Stimulated activated naive CD4-positive, alpha-beta T cell treated with Interleukin-2 at 50 U/mL for 16 hours (primary cell): Measurements from ENCODE around the gene CDKAL1.
"Not testable (repeated sequence)": the region's sequence is repeated elsewhere in the genome, so short reads cannot be mapped to it uniquely, and the experiment has no call there.

Source experiments
- DNase-seq: peaks from one replicate; lab custom pipeline; 2025; lab: John Stamatoyannopoulos, UW

CDKAL1 gene

DNA sequence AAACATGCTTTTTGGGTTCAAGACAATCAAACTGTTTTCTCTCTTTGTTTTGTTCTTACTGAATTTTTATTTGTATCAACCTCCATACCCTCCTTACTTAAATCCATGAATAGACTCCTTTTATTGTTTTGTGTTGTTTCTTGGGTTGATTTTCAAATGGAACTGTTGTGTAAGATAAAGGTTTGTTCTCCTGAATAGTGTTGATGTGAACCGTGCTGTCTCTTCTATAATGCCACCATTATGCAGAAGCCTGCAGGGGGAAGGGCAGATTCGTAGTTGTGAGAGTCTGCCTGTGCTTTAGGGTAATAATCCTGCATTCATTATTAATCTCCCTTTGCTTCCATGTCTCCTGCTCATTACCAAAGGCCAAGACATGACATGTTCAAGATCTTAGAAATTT lies 105.9 kb downstream of the CDKAL1 start:
- DNase-seq = no peak

DNA sequence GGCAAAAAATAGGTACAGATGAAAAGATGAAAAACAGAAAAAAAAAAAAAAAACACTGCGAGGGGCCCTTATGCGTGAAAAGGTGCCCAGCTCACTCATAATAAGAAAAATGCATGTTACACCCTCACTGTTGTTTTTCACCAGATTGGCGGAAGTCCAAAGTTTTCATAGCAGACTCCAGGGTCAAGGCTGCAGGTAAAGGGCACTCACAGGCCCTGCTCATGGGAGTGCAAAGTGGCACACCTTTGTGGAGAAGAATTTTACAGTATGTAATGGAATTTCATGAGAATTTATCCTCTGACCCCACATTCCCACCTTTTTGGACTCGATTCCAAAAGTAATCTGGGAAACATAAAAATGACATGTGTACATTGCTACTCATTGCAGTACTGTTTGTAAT lies 108.2 kb downstream of the CDKAL1 start:
- DNase-seq = no peak

DNA sequence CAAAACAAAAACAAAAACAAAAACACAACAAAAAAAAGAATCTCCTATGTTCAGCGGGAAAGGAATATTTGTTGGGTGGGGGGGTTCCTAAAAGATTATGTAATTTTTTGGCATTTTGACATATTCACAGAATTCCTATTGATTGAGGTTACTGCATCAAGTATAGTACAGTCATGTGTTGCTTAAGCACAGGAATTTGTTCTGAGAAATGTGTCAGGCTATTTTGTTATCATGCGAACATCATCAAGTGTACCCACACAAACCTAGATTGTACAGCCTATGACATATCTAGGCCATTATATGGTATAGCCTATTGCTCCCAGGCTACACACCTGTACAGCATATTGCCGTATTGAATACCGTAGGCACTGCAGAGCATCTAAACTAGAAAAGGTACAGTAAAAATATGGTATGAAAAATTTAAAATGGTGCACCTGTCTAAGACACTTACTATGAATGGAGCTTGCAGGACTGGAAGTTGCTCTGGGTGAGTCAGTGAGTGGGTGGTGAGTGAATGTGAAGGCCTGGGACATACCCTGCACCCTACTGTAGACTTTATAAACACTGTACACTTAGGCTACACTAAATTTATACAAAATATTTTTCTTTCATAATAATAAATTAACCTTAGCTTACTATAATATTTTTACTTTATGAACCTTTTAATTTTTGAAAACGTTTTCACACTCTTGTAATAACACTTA lies 110.6 kb downstream of the CDKAL1 start:
- no peak for DNase-seq

DNA sequence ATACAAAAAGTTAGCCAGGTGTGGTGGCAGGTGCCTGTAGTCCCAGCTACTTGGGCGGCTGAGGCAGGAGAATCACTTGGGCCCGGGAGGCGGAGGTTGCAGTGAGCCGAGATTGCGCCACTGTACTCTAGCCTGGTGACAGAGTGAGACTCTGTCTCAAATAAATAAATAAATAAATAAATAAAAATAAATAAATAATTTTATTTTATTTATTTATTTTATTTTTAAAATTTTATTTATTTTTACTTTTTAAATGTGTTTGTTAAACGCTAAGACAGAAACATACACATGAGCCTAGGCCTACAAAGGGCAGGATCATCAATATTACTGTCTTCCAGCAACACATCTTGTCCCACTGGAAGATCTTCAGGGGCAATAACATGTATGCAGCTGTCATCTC lies 111.3 kb downstream of the CDKAL1 start:
- DNase-seq = not testable (repeated sequence)

DNA sequence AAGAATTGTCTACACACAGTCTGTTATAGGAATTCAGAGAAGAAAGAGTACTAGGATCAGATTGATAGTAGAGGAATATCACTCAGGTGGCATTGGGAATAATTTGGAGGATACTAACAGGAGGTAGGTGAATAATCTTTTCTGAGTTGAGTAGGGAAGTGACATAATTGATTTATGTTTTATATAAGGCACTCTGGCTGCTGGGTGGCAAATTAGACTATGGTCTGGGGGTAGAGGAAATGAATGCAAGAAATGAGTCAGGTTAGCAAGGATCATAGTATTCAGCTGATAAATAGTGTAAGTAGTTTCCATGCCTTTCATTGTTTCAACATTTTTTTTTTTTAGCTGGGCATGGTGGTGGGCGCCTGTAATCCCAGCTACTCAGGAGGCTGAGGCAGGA lies 113.3 kb downstream of the CDKAL1 start:
- DNase-seq = no peak

DNA sequence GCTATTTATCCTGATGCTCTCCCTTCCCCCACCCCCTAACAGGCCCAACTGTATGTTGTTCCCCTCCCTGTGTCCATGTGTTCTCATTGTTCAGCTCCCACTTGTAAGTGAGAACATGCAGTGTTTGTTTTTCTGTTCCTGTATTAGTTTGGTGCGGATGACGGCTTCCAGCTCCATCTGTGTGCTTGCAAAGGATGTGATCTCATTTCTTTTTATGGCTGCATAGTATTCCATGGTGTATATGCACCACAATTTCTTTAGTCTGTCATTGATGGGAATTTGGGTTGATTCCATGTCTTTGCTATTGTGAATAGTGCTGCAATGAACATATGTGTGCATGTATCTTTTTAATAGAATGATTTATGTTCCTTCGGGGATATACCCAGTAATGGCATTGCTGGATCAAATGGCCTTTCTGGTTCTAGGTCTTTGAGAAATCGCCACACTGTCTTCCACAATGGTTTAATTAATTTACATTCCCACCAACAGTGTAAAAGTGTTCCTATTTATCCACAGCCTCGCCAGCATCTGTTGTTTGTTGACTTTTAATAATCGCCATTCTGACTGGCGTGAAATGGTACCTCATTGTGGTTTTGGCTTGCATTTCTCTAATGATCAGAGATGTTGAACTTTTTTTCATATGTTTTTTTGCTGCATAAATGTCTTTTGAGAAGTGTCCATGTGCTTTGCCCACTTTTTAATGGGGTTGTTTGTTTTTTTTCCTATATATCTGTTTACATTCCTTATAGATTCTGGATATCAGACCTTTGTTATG lies 115.6 kb downstream of the CDKAL1 start:
- not testable (repeated sequence) for DNase-seq

DNA sequence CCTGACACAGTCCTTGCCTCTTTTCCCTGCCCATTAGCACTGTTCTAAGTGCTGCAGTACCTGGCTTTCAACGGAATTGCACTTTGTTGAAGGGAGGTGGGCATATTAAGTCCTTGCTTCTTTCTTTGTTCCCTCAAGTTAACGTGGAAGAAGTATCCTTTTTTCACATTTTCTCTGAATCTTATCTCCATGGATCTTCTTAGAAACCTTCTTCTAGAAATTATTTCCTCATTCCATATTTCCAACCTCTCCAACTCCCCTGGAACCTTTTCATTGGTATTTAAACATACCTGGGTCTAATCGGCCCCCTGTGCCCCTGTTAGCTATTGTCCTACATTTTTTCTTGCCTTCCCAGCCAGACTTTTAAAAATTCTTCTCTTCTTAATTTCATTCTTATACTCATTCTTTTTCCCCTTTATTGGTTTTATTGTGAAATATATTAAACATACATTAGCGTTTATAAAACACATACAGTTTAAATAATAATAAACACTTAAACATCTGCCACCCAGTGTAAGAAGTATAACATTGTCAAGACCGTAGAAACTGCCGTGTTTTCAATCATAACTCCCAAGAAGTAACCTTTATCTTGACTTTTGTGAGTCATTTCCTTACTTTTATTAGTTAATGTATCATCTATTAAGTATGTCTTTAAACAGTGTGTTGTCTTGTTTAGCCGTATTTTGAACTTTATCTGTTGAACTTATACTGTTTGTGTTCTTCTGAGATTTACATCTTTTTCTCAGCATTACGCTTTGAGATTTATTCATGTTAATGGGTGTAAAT lies 118.2 kb downstream of the CDKAL1 start:
- no peak for DNase-seq

DNA sequence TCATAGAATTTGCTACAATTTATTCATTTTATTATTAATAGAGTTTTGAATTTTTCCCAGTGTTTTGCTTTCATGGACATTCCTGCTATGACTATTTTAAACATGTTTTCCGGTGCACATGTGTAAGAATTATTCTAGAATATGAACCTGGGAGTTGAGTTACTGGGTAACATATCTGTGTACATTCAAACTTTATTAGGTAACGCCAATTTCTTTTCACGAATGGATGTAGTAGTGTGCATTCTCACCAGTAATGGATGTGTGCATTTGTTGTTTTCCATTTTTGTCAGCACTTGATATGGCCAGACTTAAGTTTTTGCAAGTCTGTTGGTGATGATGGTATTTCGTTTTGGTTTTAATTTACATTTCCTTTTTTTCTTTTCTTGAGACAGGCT lies 118.8 kb downstream of the CDKAL1 start:
- DNase-seq = no peak

DNA sequence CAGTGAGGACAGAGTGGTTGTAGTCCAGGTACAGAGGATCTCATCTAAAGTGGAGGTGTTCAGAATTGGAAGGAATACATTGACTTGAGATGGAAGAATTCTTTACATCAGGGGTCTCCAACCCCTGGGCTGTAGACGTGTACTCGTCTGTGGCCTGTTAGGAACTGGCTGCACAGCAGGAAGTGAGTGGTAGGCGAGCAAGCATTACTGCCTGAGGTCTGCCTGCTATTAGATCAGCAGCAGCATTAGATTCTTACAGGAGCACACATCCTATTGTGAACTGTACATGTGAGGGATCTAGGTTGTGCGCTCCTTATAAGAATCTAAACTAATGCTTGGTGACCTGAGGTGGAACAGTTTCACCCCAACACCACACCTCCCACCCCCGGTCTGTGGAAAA lies 121.1 kb downstream of the CDKAL1 start:
- DNase-seq = no peak

DNA sequence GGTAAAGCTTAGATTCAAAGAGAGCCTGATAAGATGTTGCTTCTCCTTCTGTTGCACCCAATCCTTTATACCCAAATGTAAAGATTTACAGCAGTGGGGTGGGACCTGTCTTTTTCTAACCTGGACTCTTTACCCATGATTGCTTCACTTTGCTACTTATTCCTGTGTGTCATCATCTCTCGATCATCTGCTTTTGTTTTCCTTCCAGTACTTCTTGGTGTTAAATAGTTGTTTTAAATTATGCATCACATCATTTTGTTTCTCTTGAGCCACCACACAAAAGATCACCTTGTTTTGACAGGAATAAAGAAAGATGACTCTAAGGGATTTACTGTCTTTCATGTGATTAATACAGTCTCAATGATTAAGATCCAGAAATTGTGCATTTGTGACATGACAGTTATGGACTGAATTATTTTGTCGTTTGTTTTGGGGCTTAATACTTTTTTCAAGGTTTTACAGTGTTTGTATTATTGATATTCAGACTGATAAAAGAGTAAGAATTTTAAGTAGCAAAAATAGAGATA lies 123.1 kb downstream of the CDKAL1 start:
- DNase-seq = no peak

DNA sequence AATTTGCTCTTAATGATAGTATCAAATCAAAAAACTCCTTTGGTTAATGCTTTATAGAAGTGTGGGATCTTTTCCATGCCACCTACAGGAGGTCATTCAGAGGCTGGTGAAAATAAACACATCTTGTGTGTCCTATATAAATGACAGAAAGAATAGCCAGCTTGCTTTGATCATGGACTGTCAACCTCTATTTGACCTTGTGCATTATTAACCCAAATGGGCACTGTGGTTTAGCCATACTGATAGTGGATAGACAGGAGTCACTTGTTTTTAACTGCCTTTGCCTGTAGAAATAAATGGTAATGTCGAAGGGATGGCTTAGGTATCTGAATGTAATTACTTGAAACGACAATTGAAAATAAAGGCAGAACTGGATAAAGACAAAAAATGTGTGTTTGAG lies 123.8 kb downstream of the CDKAL1 start:
- no peak for DNase-seq

DNA sequence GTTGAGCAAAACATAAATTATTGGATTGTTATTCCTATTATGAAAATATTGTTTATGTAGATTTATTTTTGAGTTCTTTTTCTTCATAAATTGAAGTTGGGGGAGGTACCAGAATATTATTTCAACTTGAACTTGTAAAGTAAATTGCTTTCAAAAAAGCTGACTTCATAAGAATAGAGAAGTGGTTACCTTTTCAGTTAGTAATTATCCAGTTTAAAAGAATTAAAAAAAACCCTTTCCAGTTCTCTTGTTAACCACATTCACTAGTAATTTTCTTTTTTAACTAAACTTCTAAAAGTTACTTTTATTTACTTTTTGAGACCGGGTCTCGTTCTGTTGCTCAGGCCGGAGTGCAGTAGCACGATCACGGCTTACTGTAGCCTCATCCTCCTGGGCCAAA lies 124.3 kb downstream of the CDKAL1 start:
- no peak for DNase-seq

DNA sequence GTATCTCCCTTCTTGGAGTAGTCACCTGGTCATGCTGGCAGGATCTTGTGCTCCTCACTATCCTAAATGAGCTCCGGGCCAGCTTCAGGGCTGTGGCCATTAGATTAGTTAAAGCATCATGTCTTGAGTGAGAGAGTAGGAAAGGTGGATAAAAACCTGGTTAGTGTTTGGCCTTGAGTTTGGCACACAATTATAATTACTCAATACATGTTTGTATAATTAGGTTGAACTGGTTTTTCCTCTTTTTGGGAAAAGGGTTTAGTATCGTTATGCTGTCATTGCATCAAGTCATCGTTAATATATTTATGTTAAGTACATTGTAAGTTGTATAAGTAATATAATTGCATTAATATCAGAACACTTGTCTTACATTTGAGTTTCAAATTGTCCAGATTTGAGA lies 126.3 kb downstream of the CDKAL1 start:
- DNase-seq = no peak

DNA sequence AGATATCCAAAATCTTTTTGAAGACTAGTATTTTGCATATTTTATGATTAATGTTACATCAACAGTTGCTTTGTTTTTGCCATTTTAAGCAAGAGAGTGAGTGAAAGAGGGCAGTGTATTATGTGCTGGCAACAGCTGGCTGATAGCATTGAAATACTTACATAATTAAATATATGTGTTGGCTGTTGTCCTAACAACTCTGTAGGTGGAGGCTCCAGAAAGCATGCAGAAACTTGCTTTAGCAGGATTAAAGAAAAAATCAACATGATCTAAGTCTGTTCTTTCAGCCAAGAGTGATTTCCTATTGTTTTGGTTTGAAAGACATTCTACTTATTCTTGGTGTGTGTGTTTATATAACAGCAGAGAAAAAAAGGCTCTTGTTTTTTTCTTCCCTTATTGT lies 127.5 kb downstream of the CDKAL1 start:
- DNase-seq = no peak

DNA sequence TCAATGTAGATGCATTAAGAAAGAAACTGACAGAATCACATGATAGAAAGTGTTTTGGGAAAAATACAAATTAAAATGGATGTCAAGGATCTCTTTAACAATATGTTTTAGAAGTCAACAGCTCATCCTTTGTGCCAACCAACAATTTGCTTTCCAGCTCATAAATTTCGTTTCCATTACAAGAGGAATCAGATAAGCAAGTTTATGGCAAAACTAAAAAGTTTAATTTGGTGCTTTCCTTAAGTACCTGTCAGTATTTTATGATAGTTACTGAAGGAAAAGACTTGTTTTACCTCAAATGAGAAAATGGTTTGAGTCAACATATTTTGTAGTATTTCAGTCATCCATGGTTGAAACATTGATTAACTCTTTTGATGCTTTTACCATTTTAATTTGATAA lies 130.0 kb downstream of the CDKAL1 start:
- no peak for DNase-seq

DNA sequence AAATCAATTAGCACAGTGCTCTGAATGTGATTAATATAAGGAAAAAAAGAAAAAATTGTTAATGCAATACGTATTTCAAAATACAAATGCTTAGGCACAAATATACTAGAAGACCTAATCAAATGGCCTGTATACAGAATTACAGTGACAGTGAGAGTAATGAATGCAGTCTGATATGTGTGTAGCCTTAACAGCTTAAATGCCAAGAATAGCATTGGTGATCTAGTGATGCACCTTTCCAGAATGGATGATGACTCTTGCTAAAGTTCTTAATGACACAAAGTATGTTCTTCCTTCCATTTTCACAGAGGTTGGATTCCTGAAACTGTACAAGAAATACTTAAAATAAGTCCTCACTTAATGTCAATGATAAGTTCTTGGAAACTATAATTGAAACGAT lies 131.0 kb downstream of the CDKAL1 start:
- no peak for DNase-seq

DNA sequence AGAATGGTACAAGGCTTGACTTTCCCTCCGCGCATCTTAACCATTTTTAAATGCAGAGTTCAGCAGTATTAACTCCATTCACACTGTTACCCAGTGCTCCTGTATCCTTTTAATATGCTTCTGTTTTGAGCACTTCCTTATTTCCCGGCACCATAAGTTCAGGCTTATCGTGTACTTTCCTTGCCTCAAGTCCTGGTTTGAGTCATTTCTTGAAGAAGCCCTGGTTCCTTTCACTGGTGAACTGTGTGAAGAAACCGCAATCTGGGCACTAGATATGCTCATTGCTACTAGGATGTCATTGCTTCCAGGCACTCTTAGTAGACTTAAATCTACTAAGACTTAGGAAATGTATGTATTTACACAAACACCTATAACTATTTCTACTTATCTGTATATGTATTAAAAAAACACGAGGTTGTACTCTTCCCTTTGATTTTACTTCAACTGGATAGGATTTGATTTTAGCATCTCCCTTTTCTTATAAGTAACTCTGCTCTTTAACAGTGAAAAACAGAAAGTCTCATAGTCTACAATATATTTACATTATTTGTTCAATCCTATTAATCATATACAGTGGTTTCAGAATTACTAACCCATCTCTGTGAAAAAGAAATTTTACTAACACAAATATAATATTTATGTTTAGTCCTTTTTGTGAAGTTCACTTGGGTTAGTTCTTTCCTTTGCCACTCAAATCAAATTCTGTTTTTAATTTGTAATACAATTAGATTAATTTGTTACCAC lies 135.5 kb downstream of the CDKAL1 start:
- no peak for DNase-seq

DNA sequence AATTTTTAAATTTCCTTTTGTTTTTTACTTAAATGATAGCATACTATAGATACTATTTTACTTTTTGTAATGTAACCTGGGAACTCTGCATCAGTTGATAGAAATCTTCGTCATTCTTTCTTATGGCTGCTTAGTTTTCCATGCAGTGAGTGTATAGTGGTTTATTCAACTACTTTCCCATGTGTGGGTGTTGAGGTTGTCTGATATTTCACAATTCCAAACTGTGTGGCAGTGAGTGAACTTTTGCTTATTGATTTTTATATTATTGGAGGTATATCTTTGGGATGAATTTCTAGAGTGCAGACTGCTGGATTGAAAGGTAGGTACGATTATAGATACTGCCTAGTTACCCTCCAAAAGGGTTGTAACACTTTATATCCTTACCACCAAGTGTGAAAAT lies 136.5 kb downstream of the CDKAL1 start:
- no peak for DNase-seq

DNA sequence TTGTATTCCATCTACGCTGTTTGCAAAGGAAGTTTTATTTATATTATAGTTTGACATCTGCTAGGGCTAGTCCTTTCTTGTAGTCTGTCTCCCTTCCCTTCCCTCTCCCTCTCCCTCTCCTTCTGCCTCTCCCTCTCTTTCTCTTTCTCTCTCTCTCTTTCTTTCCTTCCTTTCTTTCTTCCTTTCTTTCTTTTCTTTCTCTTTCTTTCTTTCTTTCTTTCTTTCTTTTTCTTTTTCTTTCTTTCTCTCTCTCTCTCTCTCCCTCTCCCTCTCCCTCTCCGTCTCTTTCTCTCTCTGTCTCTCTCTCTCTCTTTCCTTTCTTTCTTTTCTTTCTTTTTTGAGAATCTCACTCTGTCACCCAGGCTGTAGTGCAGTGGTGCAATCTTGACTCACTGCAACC lies 137.8 kb downstream of the CDKAL1 start:
- DNase-seq = no peak

DNA sequence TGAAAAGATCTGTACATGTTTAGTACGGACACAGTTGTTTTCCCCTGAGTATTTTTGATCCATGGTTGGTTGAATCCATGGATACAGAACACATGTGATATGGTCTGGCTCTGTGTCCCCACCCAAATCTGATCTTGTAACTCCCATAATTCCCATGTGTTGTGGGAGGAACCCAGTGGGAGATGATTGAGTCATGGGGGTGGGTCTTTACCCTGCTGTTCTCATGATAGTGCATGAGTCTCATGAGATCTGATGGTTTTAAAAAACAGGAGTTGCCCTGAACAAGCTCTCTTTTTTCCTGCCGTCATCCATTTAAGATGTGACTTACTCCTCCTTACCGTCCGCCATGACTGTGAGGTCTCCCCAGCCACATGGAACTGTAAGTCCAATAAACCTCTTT lies 139.2 kb downstream of the CDKAL1 start:
- DNase-seq = no peak

DNA sequence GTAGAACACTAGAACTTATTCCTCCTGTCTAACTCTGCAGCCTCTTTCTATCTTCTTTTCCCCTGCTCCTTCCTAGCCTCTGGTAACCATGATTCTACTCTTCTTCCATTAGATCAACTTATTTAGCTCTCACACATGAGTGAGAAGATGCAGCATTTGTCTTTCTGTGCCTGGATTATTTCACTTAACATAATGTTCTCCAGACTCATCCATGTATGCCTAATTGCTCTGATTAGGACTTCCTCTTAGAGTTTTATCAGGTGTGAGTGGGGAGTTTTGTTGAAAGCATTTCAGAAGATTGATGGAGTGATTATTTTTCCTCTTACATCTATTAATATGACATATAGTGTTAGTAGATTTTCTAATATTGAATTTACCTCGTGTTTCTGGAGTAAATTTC lies 140.4 kb downstream of the CDKAL1 start:
- DNase-seq = no peak

DNA sequence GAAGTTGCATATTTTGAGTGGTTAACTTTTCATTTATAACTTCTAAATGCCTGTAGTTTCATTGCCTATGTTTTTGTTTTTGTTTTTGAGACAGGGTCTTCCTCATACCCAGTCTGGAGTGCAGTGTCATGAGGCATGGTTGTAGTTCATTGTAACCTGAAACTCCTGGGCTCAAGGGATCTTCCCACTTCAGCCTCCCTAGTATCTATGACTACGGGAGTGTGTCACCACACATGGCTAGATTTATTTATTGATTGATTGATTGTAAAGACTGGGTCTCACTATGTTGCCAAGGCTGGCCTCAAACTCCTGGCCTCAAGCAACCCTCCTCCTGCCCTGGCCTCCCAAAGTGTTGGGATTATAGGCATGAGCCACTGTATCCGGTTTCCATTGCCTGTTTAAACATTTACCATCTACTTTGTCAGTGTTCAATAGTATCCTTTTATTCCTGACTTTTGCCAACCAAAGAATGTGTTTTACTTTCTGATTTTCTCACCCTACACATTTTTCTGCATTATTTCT lies 144.6 kb downstream of the CDKAL1 start:
- DNase-seq = no peak
